SK-N-MC (cell line): Measurements from ENCODE around the gene NDUFC2.
"Not testable (repeated sequence)": the region's sequence is repeated elsewhere in the genome, so short reads cannot be mapped to it uniquely, and the experiment has no call there.

ENCODE experiments used
- DNase-seq: peaks from one replicate; pipeline ENCODE4 v3.0.0-alpha.2; 2011; ENCODE audit warnings: low read depth, low spot score
- H3K27ac ChIP-seq: fragments of 200-600 bp; sonication (generic); 2 replicates; pipeline ENCODE4 v1.5.1; 2016; ENCODE audit warnings: mixed run types
- H3K36me3 ChIP-seq: fragments of 200-600 bp; sonication (generic); 2 replicates; pipeline ENCODE4 v1.6.1; 2017; ENCODE audit warnings: antibody characterized with exemption, low read length, mixed read lengths; ENCODE audit not compliant: insufficient read depth
- H3K4me3 ChIP-seq: fragments of 200-600 bp; sonication (generic); 2 replicates; pipeline ENCODE4 v1.5.1; 2016
- H3K9ac ChIP-seq: fragments of 200-600 bp; sonication (generic); 2 replicates; pipeline ENCODE4 v1.8.0; 2017; ENCODE audit warnings: mixed run types, mixed read lengths; ENCODE audit not compliant: insufficient read length
- H3K9me3 ChIP-seq: fragments of 200-600 bp; sonication (generic); 2 replicates; pipeline ENCODE4 v1.6.1; 2017; ENCODE audit warnings: low read depth, mild to moderate bottlenecking, antibody characterized with exemption, low read length, moderate library complexity, mixed read lengths
- EZH2 ChIP-seq: fragments of 200-600 bp; sonication (generic); IDR thresholded peaks from one replicate; pipeline ENCODE4 v1.6.1; 2017; ENCODE audit warnings: antibody characterized with exemption
- FOXP2 ChIP-seq: optimal IDR thresholded peaks from 2 replicates; pipeline ENCODE3; 2011; ENCODE audit warnings: mild to moderate bottlenecking, moderate library complexity; ENCODE audit not compliant: insufficient read depth; ENCODE audit errors: extremely low read length, control extremely low read depth
- POLR2AphosphoS5 ChIP-seq: IDR thresholded peaks from 2 replicates; pipeline ENCODE4 v1.6.1; 2012; ENCODE audit warnings: mild to moderate bottlenecking, low read depth, low read length, borderline replicate concordance

The NDUFC2 gene

GRCh38 chr11:78100676-78101472 is 21.2 kb upstream of the NDUFC2 start:
- Histone ChIP-seq H3K36me3 (peaks cover 39% of the 10 kb centered on the region), H3K4me3 (no peak overlapping the region), H3K9ac (no peak overlapping the region), H3K27ac (no peak overlapping the region), H3K9me3 (no peaks in the 10 kb centered on the region)
- TF ChIP-seq EZH2 (no peak), FOXP2 (no peak), POLR2AphosphoS5 (no peak)
- no peak for DNase-seq

- no peak overlapping the region for H3K4me3 ChIP-seq
- DNase-seq, result no peak
- H3K9me3 ChIP-seq, result no peaks in the 10 kb centered on the region
- no peak for TF ChIP-seq POLR2AphosphoS5
- no peak for TF ChIP-seq EZH2
- TF ChIP-seq FOXP2, result no peak
- no peak overlapping the region for H3K9ac ChIP-seq
- H3K27ac ChIP-seq, result no peak overlapping the region
- peaks cover 39% of the 10 kb centered on the region for H3K36me3 ChIP-seq
Observed at GRCh38 chr11:78100261-78100660, 20.6 kb upstream of the NDUFC2 start.

- DNase-seq, result no peak
- H3K27ac ChIP-seq, result no peak overlapping the region
- peaks cover 41% of the 10 kb centered on the region for H3K36me3 ChIP-seq
- no peak overlapping the region for H3K9ac ChIP-seq
- TF ChIP-seq POLR2AphosphoS5 (no peak), FOXP2 (no peak), EZH2 (no peak)
- H3K4me3 ChIP-seq, result no peak overlapping the region
- no peaks in the 10 kb centered on the region for H3K9me3 ChIP-seq
Observed at GRCh38 chr11:78099666-78100065, 20.0 kb upstream of the NDUFC2 start.

GRCh38 chr11:78097666-78098385 is 18.2 kb upstream of the NDUFC2 start:
- Histone ChIP-seq H3K27ac (no peak overlapping the region), H3K4me3 (no peak overlapping the region), H3K9ac (no peak overlapping the region), H3K9me3 (no peaks in the 10 kb centered on the region), H3K36me3 (peaks cover 36% of the 10 kb centered on the region)
- DNase-seq, result no peak
- TF ChIP-seq EZH2 (no peak), POLR2AphosphoS5 (no peak), FOXP2 (no peak)

GRCh38 chr11:78094250-78094649 is 14.6 kb upstream of the NDUFC2 start:
- Histone ChIP-seq H3K27ac (no peak overlapping the region), H3K4me3 (no peak overlapping the region), H3K9ac (no peak overlapping the region), H3K36me3 (peaks cover 12% of the 10 kb centered on the region), H3K9me3 (no peaks in the 10 kb centered on the region)
- TF ChIP-seq FOXP2 (no peak), POLR2AphosphoS5 (no peak), EZH2 (no peak)
- DNase-seq, result no peak

- not testable (repeated sequence) for H3K27ac ChIP-seq, DNase-seq, H3K36me3 ChIP-seq, H3K9me3 ChIP-seq, H3K4me3 ChIP-seq, H3K9ac ChIP-seq
Observed at GRCh38 chr11:78086521-78087074, 6.9 kb upstream of the NDUFC2 start.

GRCh38 chr11:78085972-78086371 is 6.3 kb upstream of the NDUFC2 start:
- H3K9ac ChIP-seq, result no peak overlapping the region
- no peaks in the 10 kb centered on the region for H3K9me3 ChIP-seq
- no peaks in the 10 kb centered on the region for H3K36me3 ChIP-seq
- TF ChIP-seq EZH2, result no peak
- no peak overlapping the region for H3K27ac ChIP-seq
- DNase-seq, result no peak
- H3K4me3 ChIP-seq, result no peak overlapping the region

- H3K4me3 ChIP-seq, H3K9ac ChIP-seq, H3K9me3 ChIP-seq, DNase-seq, H3K27ac ChIP-seq, H3K36me3 ChIP-seq: not testable (repeated sequence)
Observed at GRCh38 chr11:78084506-78084905, 4.8 kb upstream of the NDUFC2 start.

GRCh38 chr11:78083021-78083420 is 3.4 kb upstream of the NDUFC2 start:
- no peaks in the 10 kb centered on the region; the same call in 1 of the 2 replicates for H3K36me3 ChIP-seq
- no peak overlapping the region for H3K9ac ChIP-seq
- H3K27ac ChIP-seq, result no peak overlapping the region
- TF ChIP-seq FOXP2, result no peak
- TF ChIP-seq POLR2AphosphoS5, result no peak
- TF ChIP-seq EZH2, result no peak
- no peak for DNase-seq
- no peak overlapping the region for H3K4me3 ChIP-seq
- no peaks in the 10 kb centered on the region for H3K9me3 ChIP-seq
